Measurements from ENCODE around the gene ATIC.
A peak's percentile ranks its signal among the peaks of the same experiment; 100 is the strongest.

The ATIC gene

GRCh38 chr2:215311625-215312396 lies at the start of gene ATIC:
Gene ATIC (plus strand): TSS chr2:215312059. CDS start chr2:215312143, 84 bp downstream.
- peak; percentile 94 for DNase-seq (ENCODE audit: low spot score)
- no peak for TF ChIP-seq CTCF (IDR thresholded peaks at IDR 0.05; ENCODE audit: extremely low read depth, insufficient read depth, missing control alignments)
- in situ Hi-C loops (cut with MboI; ENCODE audit: low pct_unique_long_range_greater_than_20kb, low sequenced_read_pairs, unreplicated experiment): no loop called here

- TF ChIP-seq CTCF (IDR thresholded peaks at IDR 0.05; ENCODE audit: extremely low read depth, insufficient read depth, missing control alignments): no peak
- no peak for DNase-seq (ENCODE audit: low spot score)
- in situ Hi-C loops (cut with MboI; ENCODE audit: low pct_unique_long_range_greater_than_20kb, low sequenced_read_pairs, unreplicated experiment): no loop called here
These were observed 49.6 kb upstream of the ATIC start for GRCh38 chr2:215262303-215262702.

DNA sequence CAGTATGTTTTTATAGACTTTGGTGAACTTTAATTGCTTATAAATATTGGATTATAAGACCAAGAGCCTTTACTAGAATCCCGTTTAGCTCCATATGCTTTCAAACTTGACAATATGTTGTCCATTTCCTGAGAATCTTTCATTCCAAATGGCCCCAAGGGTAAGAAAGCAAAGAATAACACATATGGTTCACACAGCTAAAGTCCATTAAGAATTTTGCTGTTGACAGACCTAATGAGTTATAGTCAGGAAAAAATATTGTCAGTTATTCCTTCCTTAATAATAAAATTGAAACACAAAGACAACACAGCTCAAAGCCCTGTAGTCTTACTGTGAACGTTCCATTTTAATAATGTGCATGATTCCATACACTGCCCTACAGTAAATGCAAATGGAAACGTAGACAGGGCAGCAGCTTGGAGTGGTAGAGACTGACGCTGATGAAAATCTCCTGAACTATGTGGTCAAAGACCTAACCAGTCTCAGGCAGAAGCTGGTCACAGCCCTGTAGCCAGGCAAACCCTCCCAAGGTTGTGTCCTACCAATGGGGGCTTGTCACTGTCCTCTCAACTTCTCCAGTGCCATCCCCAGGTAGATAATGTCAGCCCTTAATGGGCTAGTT lies 49.0 kb upstream of the ATIC start:
- in situ Hi-C loops (cut with MboI; ENCODE audit: low pct_unique_long_range_greater_than_20kb, low sequenced_read_pairs, unreplicated experiment): no loop called here
- no peak for DNase-seq (ENCODE audit: low spot score)
- no peak for TF ChIP-seq CTCF (IDR thresholded peaks at IDR 0.05; ENCODE audit: extremely low read depth, insufficient read depth, missing control alignments)

DNA sequence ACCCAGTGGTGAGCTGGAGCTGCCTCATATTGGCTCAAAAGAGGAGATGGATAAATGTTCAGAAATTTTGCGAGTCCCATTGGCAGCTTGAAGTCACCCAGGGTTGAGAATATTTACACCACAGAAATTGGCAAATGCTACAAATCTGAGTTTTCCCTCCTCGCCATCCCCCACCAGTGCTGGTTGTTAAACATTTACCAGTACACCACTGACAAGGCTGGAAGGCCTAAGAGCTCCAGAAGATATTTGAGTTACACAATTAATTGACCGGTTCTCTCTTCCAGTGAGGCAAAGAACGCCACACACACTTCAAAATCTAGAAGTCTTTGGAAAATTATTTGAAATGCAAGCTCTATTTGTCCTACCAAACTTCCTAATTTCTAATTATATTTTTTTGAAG lies 47.5 kb upstream of the ATIC start:
- in situ Hi-C loops (cut with MboI; ENCODE audit: low pct_unique_long_range_greater_than_20kb, low sequenced_read_pairs, unreplicated experiment): no loop called here
- TF ChIP-seq CTCF (IDR thresholded peaks at IDR 0.05; ENCODE audit: extremely low read depth, insufficient read depth, missing control alignments): no peak

GRCh38 chr2:215269397-215270117 lies 42.3 kb upstream of the ATIC start:
- DNase-seq (ENCODE audit: low spot score): peak; percentile 40
- peak; percentile 70 for TF ChIP-seq CTCF (IDR thresholded peaks at IDR 0.05; ENCODE audit: extremely low read depth, insufficient read depth, missing control alignments)
- in situ Hi-C loops (cut with MboI; ENCODE audit: low pct_unique_long_range_greater_than_20kb, low sequenced_read_pairs, unreplicated experiment): no loop called here

More for the DNA sequence above, 47.5 kb upstream of the ATIC start:
- no peak for DNase-seq (ENCODE audit: low spot score)

DNA sequence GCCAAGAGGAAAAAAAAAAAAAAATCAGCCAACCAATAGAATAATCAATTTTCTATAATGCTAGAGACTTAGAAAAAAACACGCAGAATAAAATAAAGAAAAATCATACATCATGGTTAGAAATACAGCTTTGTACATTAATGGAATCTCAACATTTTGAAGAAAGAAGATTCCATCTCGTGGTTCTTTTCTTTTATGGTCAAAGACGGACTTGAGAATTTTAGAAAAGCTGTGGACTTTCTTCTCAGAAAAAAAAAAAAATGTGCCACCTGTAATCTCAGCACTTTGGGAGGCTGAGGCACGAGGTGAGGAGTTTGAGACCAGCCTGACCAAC lies 41.8 kb upstream of the ATIC start:
- in situ Hi-C loops (cut with MboI; ENCODE audit: low pct_unique_long_range_greater_than_20kb, low sequenced_read_pairs, unreplicated experiment): no loop called here
- TF ChIP-seq CTCF (IDR thresholded peaks at IDR 0.05; ENCODE audit: extremely low read depth, insufficient read depth, missing control alignments): no peak

More for the DNA sequence above, 41.8 kb upstream of the ATIC start:
- DNase-seq (ENCODE audit: low spot score): no peak

Data from GM13977 (cell line).